SK-N-MC (cell line): ENCODE results near the gene DLG2.
"Not testable (repeated sequence)": the region's sequence is repeated elsewhere in the genome, so short reads cannot be mapped to it uniquely, and the experiment has no call there.

ENCODE experiments used
- DNase-seq: peaks from one replicate; pipeline ENCODE4 v3.0.0-alpha.2; 2011; ENCODE audit warnings: low read depth, low spot score
- H3K27ac ChIP-seq: fragments of 200-600 bp; sonication (generic); 2 replicates; pipeline ENCODE4 v1.5.1; 2016; ENCODE audit warnings: mixed run types
- H3K36me3 ChIP-seq: fragments of 200-600 bp; sonication (generic); 2 replicates; pipeline ENCODE4 v1.6.1; 2017; ENCODE audit warnings: antibody characterized with exemption, low read length, mixed read lengths; ENCODE audit not compliant: insufficient read depth
- H3K4me3 ChIP-seq: fragments of 200-600 bp; sonication (generic); 2 replicates; pipeline ENCODE4 v1.5.1; 2016
- H3K9ac ChIP-seq: fragments of 200-600 bp; sonication (generic); 2 replicates; pipeline ENCODE4 v1.8.0; 2017; ENCODE audit warnings: mixed run types, mixed read lengths; ENCODE audit not compliant: insufficient read length
- H3K9me3 ChIP-seq: fragments of 200-600 bp; sonication (generic); 2 replicates; pipeline ENCODE4 v1.6.1; 2017; ENCODE audit warnings: low read depth, mild to moderate bottlenecking, antibody characterized with exemption, low read length, moderate library complexity, mixed read lengths
- EZH2 ChIP-seq: fragments of 200-600 bp; sonication (generic); IDR thresholded peaks from one replicate; pipeline ENCODE4 v1.6.1; 2017; ENCODE audit warnings: antibody characterized with exemption
- FOXP2 ChIP-seq: optimal IDR thresholded peaks from 2 replicates; pipeline ENCODE3; 2011; ENCODE audit warnings: mild to moderate bottlenecking, moderate library complexity; ENCODE audit not compliant: insufficient read depth; ENCODE audit errors: extremely low read length, control extremely low read depth
- POLR2AphosphoS5 ChIP-seq: IDR thresholded peaks from 2 replicates; pipeline ENCODE4 v1.6.1; 2012; ENCODE audit warnings: mild to moderate bottlenecking, low read depth, low read length, borderline replicate concordance

DLG2 gene

DNA sequence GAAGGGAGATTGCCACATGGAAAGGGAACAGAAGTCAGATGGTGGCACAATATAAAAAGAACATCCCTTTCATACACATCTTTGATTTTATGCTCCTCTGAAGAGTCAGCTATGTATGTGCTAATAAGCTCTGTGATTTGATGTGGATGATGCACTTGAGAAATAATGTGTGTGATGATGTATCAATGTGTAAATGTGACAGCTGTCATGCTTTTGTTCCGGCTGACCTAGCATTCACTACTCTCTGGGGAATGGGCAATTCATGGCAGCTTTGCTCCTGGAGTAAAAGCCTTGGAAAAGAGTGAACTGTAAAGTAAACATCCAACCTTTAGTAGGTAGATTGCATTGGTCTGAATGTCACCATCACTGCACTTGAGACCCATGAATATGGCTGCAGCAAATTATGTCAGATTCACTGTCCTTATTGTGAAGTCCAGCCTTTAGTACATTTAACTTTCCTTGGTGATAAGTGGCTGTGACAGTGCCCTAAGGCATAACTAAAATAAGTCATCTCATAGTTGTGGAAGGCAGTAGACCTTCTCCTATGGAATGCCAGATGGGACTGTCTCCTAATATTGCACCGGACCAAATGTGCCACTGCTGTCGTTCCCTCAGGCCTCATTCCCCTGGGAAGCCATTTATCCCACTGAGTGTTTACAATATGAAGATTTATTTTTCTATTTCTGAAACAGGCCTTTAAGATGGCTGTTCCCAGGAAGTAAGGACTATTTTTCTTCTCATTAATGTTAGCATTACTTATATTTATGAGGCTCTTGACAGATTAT is 2162.8 kb downstream of the DLG2 start:
- Histone ChIP-seq H3K4me3 (no peak overlapping the region), H3K9me3 (no peaks in the 10 kb centered on the region), H3K27ac (no peak overlapping the region), H3K9ac (no peak overlapping the region), H3K36me3 (peaks cover 31% of the 10 kb centered on the region)
- no peak for DNase-seq
- TF ChIP-seq POLR2AphosphoS5 (peak; percentile 25; the same call in 1 of the 2 replicates), FOXP2 (no peak)

DNA sequence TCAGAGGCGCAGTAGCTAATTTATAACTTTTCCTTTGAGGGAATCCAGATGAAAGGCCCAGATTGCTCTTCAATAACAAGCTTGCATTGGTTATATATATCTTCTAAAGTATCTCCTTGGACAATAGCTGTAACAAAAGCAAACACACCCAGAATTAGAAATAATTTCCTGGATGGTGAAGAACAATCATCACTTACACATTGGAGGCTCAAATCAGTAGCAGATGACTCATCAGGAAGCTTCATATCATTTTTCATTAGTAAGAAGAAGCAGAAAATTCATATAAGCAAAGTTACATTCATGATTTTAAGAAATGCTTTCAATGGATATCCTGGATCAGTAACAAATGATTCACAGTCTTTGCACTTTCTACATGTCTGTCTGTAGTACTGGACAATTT is 2167.3 kb downstream of the DLG2 start:
- H3K27ac ChIP-seq = no peak overlapping the region
- TF ChIP-seq FOXP2 (no peak), EZH2 (no peak), POLR2AphosphoS5 (no peak)
- DNase-seq = no peak

DNA sequence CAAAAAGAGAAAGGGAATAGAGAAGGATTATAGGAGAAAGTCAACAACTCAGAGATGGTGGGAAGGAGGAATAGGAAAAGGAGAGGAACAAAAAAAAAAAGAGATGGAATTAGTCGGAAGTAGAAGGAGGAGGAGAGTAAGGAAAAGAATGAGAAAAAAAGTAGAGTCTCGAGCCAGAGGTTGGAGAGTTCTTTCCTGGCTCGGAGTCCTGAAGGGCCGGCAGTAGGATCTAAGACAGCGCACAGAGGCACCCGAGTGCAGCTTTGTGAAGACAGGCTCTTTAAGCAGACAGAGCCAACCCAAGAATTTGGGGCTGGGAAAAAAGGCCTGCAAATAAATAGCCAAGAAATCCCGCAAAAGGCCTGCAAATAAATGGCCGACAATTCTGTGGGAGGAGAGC is 2170.6 kb downstream of the DLG2 start:
- Histone ChIP-seq H3K36me3 (peaks cover 8% of the 10 kb centered on the region; the same call in 1 of the 2 replicates), H3K27ac (no peak overlapping the region)
- TF ChIP-seq FOXP2 (no peak), EZH2 (no peak), POLR2AphosphoS5 (no peak)

More for the DNA sequence above, 2167.3 kb downstream of the DLG2 start:
- no peak overlapping the region for H3K9ac ChIP-seq
- H3K36me3 ChIP-seq = peaks cover 26% of the 10 kb centered on the region; the same call in 1 of the 2 replicates
- no peaks in the 10 kb centered on the region for H3K9me3 ChIP-seq
- H3K4me3 ChIP-seq = no peak overlapping the region

GRCh38 chr11:83456075-83456474 is 2171.1 kb downstream of the DLG2 start:
- Histone ChIP-seq H3K36me3 (peaks cover 4% of the 10 kb centered on the region; the same call in 1 of the 2 replicates), H3K27ac (no peak overlapping the region), H3K4me3 (no peak overlapping the region), H3K9ac (no peak overlapping the region), H3K9me3 (no peaks in the 10 kb centered on the region)
- no peak for DNase-seq
- no peak for TF ChIP-seq EZH2
- no peak for TF ChIP-seq FOXP2
- TF ChIP-seq POLR2AphosphoS5 = no peak

More for the DNA sequence above, 2170.6 kb downstream of the DLG2 start:
- no peak for DNase-seq
- Histone ChIP-seq H3K4me3 (no peak overlapping the region), H3K9ac (no peak overlapping the region), H3K9me3 (no peaks in the 10 kb centered on the region)

GRCh38 chr11:83455356-83455755 is 2171.8 kb downstream of the DLG2 start:
- Histone ChIP-seq H3K27ac (no peak overlapping the region), H3K9ac (no peak overlapping the region), H3K4me3 (no peak overlapping the region), H3K9me3 (no peaks in the 10 kb centered on the region), H3K36me3 (peaks cover 4% of the 10 kb centered on the region; the same call in 1 of the 2 replicates)
- TF ChIP-seq FOXP2 (no peak), POLR2AphosphoS5 (no peak), EZH2 (no peak)
- no peak for DNase-seq

- TF ChIP-seq POLR2AphosphoS5 (no peak), EZH2 (no peak), FOXP2 (no peak)
- no peak for DNase-seq
These were observed 2172.5 kb downstream of the DLG2 start for GRCh38 chr11:83454674-83455073.

GRCh38 chr11:83449338-83449913 is 2177.7 kb downstream of the DLG2 start:
- no peak for TF ChIP-seq POLR2AphosphoS5
- TF ChIP-seq FOXP2 = no peak
- no peak for TF ChIP-seq EZH2
- H3K9me3 ChIP-seq = no peaks in the 10 kb centered on the region
- H3K4me3 ChIP-seq = no peak overlapping the region
- H3K36me3 ChIP-seq = no peaks in the 10 kb centered on the region
- no peak overlapping the region for H3K9ac ChIP-seq
- no peak overlapping the region for H3K27ac ChIP-seq
- no peak for DNase-seq

More at GRCh38 chr11:83454674-83455073, 2172.5 kb downstream of the DLG2 start:
- H3K27ac ChIP-seq = no peak overlapping the region
- H3K9me3 ChIP-seq = no peaks in the 10 kb centered on the region
- peaks cover 4% of the 10 kb centered on the region; the same call in 1 of the 2 replicates for H3K36me3 ChIP-seq
- H3K9ac ChIP-seq = no peak overlapping the region
- no peak overlapping the region for H3K4me3 ChIP-seq

DNA sequence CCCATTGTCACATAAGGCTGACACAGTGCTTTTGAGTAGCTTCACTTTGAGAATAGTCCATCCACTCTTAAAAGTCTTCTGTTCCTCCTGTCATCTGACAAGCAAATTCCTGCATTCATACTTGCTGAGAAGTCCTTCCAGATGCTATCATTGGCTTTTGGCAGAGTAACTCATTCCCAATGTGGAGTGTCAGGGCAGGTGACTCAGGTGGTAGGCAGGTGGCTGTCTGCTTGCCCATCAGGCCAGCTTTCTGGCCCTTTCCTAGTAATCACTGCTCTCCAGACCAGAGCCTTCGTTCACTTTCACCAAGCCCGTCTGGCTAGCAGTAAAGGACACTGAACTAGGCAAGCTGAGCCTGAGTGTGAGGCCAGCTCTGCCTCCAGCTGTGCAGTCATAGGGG is 2178.5 kb downstream of the DLG2 start:
- Histone ChIP-seq H3K4me3 (no peak overlapping the region), H3K9me3 (no peaks in the 10 kb centered on the region), H3K9ac (no peak overlapping the region), H3K36me3 (no peaks in the 10 kb centered on the region), H3K27ac (no peak overlapping the region)
- no peak for TF ChIP-seq FOXP2
- TF ChIP-seq EZH2 = no peak
- no peak for TF ChIP-seq POLR2AphosphoS5
- DNase-seq = no peak

DNA sequence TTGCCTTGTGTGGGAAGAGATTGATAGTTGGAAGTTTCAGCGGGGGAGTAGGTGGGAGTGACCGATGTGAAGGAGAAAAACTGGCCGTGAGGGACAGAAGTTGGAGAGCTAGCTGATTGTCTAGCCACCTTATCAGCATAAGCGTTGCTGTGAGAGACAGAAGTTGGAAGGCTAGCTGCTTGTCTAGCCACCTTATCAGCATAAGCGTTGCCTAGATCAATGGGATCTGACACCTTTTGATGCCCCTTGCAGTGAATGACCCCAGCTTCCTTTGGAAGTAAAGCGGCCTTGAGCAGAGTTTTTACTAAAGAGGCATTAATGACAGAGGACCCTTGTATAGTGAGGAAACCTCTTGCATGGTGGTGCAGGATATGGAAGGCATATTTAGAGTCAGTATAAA is 2183.3 kb downstream of the DLG2 start:
- H3K9ac ChIP-seq, H3K27ac ChIP-seq, H3K4me3 ChIP-seq, DNase-seq, H3K9me3 ChIP-seq, H3K36me3 ChIP-seq: not testable (repeated sequence)

DNA sequence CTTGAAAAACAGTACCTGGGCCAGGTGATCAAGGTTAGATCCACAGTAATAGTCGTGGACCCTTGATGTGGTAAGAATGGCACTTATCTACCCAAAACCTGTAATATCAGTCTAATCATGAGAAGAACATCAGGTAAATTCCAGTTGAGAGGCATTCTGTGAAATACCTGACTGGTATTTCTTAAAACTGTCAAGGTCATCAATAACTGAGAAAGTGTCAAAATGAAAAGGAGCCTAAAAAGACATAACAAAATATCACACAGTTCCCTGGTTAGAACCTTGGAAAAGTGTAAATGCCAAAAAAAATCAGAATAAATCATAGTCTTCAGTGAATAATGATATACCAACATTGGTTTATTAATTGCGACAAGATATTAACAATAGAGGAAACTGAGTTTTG is 2185.5 kb downstream of the DLG2 start:
- no peak for TF ChIP-seq EZH2
- no peak for TF ChIP-seq FOXP2
- no peak for TF ChIP-seq POLR2AphosphoS5
- H3K4me3 ChIP-seq = no peak overlapping the region
- H3K9ac ChIP-seq = no peak overlapping the region
- DNase-seq = no peak
- H3K9me3 ChIP-seq = no peaks in the 10 kb centered on the region
- no peak overlapping the region for H3K27ac ChIP-seq
- H3K36me3 ChIP-seq = no peaks in the 10 kb centered on the region
